Erythroblast (primary cell): Measurements from ENCODE around the gene HERPUD2.
"Not testable (repeated sequence)": the region's sequence is repeated elsewhere in the genome, so short reads cannot be mapped to it uniquely, and the experiment has no call there.

Source experiments
- DNase-seq, 2 experiments: peaks; one replicate each; lab custom pipeline; 2025; lab: John Stamatoyannopoulos, UW
- GATA1 ChIP-seq: IDR thresholded peaks from 2 replicates; pipeline ENCODE4 v1.6.1; 2011; ENCODE audit warnings: low read depth, mild to moderate bottlenecking, control low read depth, low read length, moderate library complexity
- POLR2A ChIP-seq: IDR thresholded peaks from 2 replicates; pipeline ENCODE4 v1.6.1; 2011; ENCODE audit warnings: mild to moderate bottlenecking, low read length

Gene HERPUD2

DNA sequence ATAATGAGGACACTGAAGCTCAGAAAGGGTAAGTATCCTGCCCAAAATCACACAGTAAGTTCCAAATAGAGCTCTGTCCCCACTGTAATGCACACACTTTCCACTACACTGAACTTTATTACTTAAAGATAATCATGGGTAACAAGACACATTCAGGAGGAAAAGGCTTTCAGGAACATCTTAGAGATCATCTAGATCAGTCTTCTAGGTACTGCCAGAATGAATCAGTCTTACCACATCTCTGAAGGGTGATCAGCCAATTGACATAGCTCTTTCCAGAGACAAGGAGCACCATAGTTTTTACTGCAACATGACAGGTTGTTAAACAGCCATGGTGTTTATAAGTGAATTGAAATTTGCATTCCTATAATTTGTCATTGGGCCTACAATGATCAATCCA lies 5.4 kb upstream of the HERPUD2 start:
- DNase-seq: no peak
- TF ChIP-seq GATA1: no peak
- no peak for TF ChIP-seq POLR2A

GRCh38 chr7:35699796-35700305 lies 4.9 kb upstream of the HERPUD2 start:
- no peak for TF ChIP-seq GATA1
- no peak for TF ChIP-seq POLR2A
- DNase-seq: no peak

- DNase-seq: not testable (repeated sequence)
Observed at GRCh38 chr7:35698382-35698781, 3.4 kb upstream of the HERPUD2 start.

- peak in 1 of 2 experiments; percentile 6 for DNase-seq
- no peak for TF ChIP-seq POLR2A
- TF ChIP-seq GATA1: no peak
Observed at GRCh38 chr7:35697414-35698175, 2.7 kb upstream of the HERPUD2 start.

DNA sequence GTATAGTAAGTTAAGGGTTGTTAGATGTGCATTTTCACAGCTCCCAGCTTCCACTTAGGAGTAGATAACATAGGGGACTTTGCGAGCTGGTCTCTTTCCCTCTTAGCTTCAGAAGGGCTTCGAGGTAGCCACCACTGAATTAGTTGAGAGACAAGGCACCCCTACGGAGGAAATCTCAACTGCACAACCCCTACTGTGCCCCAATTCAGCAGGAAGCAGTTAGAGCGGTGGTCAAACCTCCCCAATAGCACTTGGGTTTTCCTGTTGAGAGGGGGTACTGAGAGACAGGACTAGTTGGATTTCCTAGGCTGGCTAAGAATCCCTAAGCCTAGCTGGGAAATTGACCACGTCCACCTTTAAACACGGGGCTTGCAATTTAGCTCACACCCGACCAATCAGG lies 1.1 kb upstream of the HERPUD2 start:
- TF ChIP-seq POLR2A (no peak), GATA1 (no peak)
- DNase-seq: no peak

GRCh38 chr7:35695473-35695850 lies 527 bp upstream of the HERPUD2 start:
- no peak for TF ChIP-seq POLR2A
- no peak for TF ChIP-seq GATA1
- DNase-seq: no peak

DNA sequence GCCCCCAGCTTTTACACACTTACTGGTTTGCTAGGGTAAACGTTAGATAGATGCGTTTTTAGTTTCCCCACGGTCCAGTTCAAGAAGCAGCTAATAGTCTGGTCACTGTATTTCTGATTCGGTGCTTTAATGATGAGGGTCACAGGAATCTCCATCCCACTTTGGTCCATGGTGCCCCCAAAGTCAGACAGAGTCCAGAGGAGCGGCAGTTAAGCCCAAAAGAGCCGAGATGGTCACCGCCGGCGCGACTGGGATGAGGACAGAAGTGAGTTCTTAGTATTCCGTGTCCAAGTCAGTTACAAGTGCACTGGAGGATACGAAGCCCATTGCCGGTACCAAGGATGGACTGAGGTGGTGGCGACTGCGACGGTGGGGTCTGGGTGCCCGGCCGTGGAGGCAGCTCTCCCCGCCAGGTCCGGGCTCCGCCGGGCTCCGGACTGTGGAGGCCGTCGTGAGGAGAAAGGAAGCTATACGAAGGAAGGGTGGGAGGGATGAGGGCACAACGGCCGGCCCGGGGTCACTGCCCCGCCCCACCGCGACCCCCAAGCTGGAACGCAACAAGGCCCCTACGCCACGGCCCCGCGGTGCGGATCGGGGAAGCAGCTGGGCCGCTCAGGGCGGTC lies 663 bp downstream of the HERPUD2 start:
- TF ChIP-seq POLR2A: no peak
- TF ChIP-seq GATA1: no peak
- DNase-seq: peak; percentile 64 to 76

- no peak for TF ChIP-seq GATA1
- no peak for TF ChIP-seq POLR2A
- DNase-seq: peak; percentile 65 to 82
Observed at GRCh38 chr7:35691827-35692307, 3.1 kb downstream of the HERPUD2 start.

DNA sequence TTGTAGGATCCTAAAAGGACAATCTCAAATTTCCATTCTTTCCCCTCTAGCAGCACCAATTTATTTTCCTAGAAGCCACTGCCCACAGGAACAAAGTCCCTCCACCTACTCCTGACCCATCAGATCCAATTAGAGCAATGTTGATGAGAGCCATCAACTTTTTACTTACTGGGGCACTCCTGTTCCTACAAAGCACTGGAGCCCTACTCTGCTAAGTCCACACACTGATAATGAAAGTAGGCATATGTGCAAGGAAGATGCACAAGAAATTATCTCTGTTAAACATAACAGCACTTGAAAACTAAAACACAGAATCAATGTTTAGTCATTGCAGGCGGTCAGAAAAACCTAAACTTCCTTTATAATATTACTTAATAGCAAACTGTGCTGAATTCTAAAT lies 3.6 kb downstream of the HERPUD2 start:
- peak; percentile 39 to 50 for DNase-seq
- TF ChIP-seq GATA1 (no peak), POLR2A (no peak)

DNA sequence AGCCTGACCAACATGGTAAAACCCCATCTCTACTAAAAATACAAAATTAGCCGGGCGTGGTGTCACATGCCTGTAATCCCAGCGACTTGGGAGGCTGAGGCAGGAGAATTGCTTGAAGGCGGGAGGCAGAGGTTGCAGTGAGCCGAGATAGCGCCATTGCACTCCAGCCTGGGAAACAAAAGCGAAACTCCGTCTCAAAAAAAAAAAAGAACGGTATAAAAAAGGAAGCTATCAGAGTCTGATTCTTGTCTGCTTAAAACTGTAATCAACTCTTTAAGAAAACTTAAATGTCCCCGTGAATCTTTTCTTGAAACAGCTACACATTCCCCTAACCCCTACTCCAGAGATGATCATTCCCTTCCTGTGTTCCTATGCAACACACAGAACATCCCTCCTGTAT lies 4.3 kb downstream of the HERPUD2 start:
- DNase-seq: not testable (repeated sequence)

DNA sequence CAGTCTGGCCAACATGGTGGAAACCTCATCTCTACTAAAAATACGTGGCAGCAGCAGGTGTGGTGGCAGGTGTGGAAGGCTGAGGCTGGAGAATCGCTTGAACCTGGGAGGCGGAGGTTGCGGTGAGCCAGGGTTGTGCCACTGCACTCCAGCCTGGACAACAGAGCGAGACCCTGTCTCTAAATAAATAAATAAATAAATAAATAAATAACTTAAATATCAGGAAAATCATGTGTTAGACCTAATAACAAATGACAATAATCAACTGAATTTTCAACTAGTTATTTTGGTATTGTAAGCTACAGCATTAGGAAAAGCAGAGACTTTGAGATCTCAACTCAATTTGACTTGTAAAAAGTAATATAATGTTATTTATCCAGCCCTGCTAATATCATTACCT lies 9.2 kb downstream of the HERPUD2 start:
- DNase-seq: no peak
- TF ChIP-seq GATA1: no peak

DNA sequence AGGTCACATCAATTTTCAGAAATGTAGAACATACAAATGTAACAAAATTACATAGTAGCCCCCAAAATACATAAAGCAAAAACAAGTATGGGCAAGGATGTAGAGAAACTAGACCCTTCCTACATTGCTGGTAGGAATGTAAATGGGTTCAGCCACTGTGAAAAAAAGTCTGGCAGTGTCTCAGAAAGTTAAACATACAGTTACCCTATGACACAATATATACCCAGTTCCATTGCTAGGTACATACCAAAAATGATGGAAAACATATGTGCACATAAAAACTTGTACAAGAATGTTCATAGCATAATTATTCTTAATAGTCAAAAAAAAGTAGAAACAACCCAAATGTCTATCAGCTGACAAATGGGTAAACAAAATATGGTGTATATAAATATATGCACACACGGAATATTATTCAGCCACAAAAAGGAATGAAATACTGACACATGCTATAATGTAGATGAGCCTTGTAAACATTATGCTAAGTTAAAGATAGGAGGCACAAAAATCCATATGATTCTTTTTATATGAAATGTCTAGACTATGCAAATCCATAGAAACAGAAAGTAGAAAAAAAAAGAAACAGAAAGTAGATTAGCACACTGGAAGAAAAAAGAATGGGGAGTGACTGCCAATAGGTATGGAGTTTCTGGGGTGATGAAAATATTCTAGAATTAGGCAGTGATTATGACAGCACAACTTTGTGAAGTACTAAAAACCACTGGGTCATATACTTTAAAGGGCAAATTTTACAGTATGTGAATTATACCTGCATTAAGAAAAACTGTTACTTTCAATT lies 13.5 kb downstream of the HERPUD2 start:
- DNase-seq: no peak
- TF ChIP-seq GATA1 (no peak), POLR2A (no peak)

DNA sequence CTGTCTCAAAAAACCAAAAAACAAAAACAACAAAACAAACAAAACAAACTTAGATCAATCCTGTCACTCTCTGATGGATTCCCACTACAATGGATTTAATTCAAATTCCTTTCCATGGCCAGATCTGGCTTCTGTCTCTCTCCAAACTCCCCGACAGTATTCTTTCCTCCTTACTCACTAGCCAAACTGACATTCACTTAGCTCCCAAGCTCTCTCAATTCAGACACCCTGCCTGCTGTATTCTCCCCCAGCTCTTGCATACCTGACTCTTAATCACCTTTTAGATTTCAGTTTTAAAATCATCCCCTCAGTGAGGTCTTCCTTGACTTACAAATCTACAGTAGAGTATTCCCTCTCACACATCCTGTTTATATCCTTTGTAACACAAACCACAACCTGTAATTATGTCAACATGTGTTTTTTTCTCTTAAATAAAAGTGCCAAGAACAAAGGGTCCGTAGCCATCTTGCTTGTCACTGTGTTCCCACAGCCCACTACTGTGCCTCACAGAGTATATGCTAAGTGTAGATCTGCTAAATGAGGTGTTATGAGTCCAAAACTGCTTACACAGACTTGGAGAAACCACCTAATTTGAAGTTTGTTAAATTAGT lies 14.4 kb downstream of the HERPUD2 start:
- no peak for DNase-seq
- no peak for TF ChIP-seq POLR2A
- TF ChIP-seq GATA1: no peak

DNA sequence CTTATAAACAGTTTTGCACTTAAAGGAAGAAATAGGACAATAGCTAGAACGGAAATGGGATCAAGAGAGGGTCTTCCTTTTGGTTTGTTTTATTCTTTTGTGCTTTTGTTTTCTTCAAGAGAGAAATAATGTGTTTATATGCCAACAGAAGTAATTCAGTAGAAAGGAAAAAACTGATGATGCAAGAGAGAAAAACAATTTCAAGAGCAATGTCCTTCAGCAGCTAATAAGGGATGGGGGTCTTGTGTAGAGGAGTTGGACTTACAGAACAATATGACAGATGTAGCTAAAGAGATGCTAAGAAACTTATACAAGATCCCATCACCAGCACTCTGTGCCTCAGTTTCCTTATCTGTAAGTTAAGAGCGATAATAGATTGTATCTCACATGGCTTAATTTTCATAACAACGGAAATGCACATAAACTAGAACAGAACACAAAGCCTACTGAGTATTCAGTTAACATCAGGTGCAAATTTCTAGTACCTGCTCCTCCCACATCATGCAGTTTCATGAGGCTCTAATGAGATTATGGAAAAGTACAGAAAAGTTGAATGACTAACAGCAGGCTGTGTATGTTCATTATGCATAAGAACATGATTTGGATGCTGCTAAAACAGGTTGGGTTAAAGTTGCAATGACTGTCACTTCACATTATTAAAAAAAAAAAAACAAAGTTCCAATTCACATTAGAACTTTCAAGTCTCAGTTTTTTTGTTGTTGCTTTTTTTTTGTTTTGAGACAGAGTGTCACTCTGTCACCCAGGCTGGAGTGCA lies 17.2 kb downstream of the HERPUD2 start:
- TF ChIP-seq GATA1 (no peak), POLR2A (no peak)
- peak in 1 of 2 experiments; percentile 9 for DNase-seq
